Prostate gland (tissue), 2 donors: Measurements from ENCODE around the gene TSNAX. TPM values are rescaled to one million over a fixed set of nuclear protein-coding genes. Genes with fewer than 3 reads are reported as not detected.

ENCODE experiments used
- DNase-seq: peaks from one replicate; pipeline ENCODE4 v3.0.0-alpha.2; 2019; ENCODE audit warnings: low spot score
- H3K27ac ChIP-seq, 2 donors: fragments of 200-600 bp; sonication (generic); 2 replicates each; pipeline ENCODE4 v1.5.1; 2017 to 2019
- H3K27me3 ChIP-seq: fragments of 200-600 bp; sonication (generic); replicated peaks from 2 replicates; pipeline ENCODE4 v1.5.1; 2019; ENCODE audit not compliant: insufficient read depth
- H3K36me3 ChIP-seq, 2 donors: fragments of 200-600 bp; sonication (generic); 1 replicate in 1 of 2; 2 replicates in 1 of 2; pipeline versions ENCODE4 v1.5.1 to v1.8.1; 2017 to 2019
- H3K4me1 ChIP-seq: fragments of 200-600 bp; sonication (generic); replicated peaks from 2 replicates; pipeline ENCODE4 v1.5.1; 2019
- H3K4me3 ChIP-seq, 2 donors: fragments of 200-600 bp; sonication (generic); 2 replicates each; pipeline ENCODE4 v1.5.1; 2017 to 2019
- H3K9me3 ChIP-seq: fragments of 200-600 bp; sonication (generic); 2 replicates; pipeline ENCODE4 v1.5.1; 2017
- CTCF ChIP-seq, 4 experiments: fragments of 200-600 bp in 2 of 4; fragments of 450-650 bp in 2 of 4; sonication (generic) in 2 of 4; IDR thresholded peaks; 1 replicate in 3 of 4; 2 replicates in 1 of 4; pipeline ENCODE4 v1.5.1; 2016 to 2019; ENCODE audit warnings: antibody characterized with exemption in 4 of 4, mild to moderate bottlenecking in 2 of 4, moderate library complexity in 2 of 4
- POLR2A ChIP-seq: fragments of 450-650 bp; IDR thresholded peaks from one replicate; pipeline ENCODE4 v1.6.1; 2016; ENCODE audit warnings: antibody characterized with exemption, mild to moderate bottlenecking
- POLR2AphosphoS5 ChIP-seq: sonication (generic); formaldehyde crosslinking; IDR thresholded peaks from one replicate; pipeline ENCODE4 v1.6.1; 2017; ENCODE audit warnings: antibody characterized with exemption
- WGBS: methylation state at CpG from one replicate; pipeline ENCODE4 v1.1.5; 2018; 5-methylcytosine and 5-hydroxymethylcytosine counted together
- intact Hi-C: fragments of 100-400 bp; cut with DNase I; formaldehyde crosslinking; loops from one replicate; pipeline ENCODE4 v1.14.2; 2022
- total RNA-seq, 2 donors: library from RNA; depleted of rRNA; stranded (reverse); fragments of >200 nt; gene quantifications; one replicate each; pipeline ENCODE4 v1.1.0, GENCODE V29; 2016

The TSNAX gene
- total RNA-seq, 2 donors from 2014 or later = 23.5 to 41.2 TPM

- H3K4me1 ChIP-seq = no peaks in the 10 kb centered on the region
- H3K27me3 ChIP-seq = no peaks in the 10 kb centered on the region
- no peak overlapping the region for H3K4me3 ChIP-seq
- TF ChIP-seq POLR2A (no peak), CTCF (IDR thresholded peaks at IDR 0.05) (no peak), POLR2AphosphoS5 (no peak)
- intact Hi-C loops = no loop called here
- no peaks in the 10 kb centered on the region for H3K9me3 ChIP-seq
- no peak overlapping the region for H3K27ac ChIP-seq
- DNase-seq = no peak
- WGBS = 91% methylated on average over 11 of the region's 11 CpGs
- no peaks in the 10 kb centered on the region for H3K36me3 ChIP-seq
These were observed 48.6 kb downstream of the TSNAX start for GRCh38 chr1:231576804-231577718.

GRCh38 chr1:231580874-231581273 lies 52.4 kb downstream of the TSNAX start:
- DNase-seq = no peak
- no peaks in the 10 kb centered on the region for H3K4me1 ChIP-seq
- H3K9me3 ChIP-seq = no peaks in the 10 kb centered on the region
- intact Hi-C loops = no loop called here
- 78% methylated on average over 1 of the region's 1 CpG for WGBS
- no peak for TF ChIP-seq POLR2AphosphoS5
- TF ChIP-seq POLR2A = no peak
- TF ChIP-seq CTCF (IDR thresholded peaks at IDR 0.05) = no peak
- no peak overlapping the region for H3K4me3 ChIP-seq
- H3K27ac ChIP-seq = no peak overlapping the region
- H3K27me3 ChIP-seq = no peaks in the 10 kb centered on the region
- no peaks in the 10 kb centered on the region for H3K36me3 ChIP-seq

- 73% methylated on average over 2 of the region's 2 CpGs for WGBS
- intact Hi-C loops = no loop called here
- no peak overlapping the region for H3K27ac ChIP-seq
- DNase-seq = no peak
- H3K36me3 ChIP-seq = no peaks in the 10 kb centered on the region
- no peak overlapping the region for H3K4me3 ChIP-seq
- no peaks in the 10 kb centered on the region for H3K4me1 ChIP-seq
- no peaks in the 10 kb centered on the region for H3K9me3 ChIP-seq
- no peak for TF ChIP-seq POLR2A
- no peak for TF ChIP-seq POLR2AphosphoS5
- no peak for TF ChIP-seq CTCF (IDR thresholded peaks at IDR 0.05)
- H3K27me3 ChIP-seq = no peaks in the 10 kb centered on the region
These were observed 53.4 kb downstream of the TSNAX start for GRCh38 chr1:231581859-231582258.

- Histone ChIP-seq H3K9me3 (no peaks in the 10 kb centered on the region), H3K4me3 (no peak overlapping the region), H3K27ac (no peak overlapping the region), H3K27me3 (no peaks in the 10 kb centered on the region), H3K4me1 (no peaks in the 10 kb centered on the region), H3K36me3 (no peaks in the 10 kb centered on the region)
- TF ChIP-seq CTCF (IDR thresholded peaks at IDR 0.05) (no peak), POLR2A (no peak), POLR2AphosphoS5 (no peak)
- intact Hi-C loops = no loop called here
- WGBS = 95% methylated on average over 6 of the region's 6 CpGs
- DNase-seq = no peak
These were observed 54.9 kb downstream of the TSNAX start for GRCh38 chr1:231583376-231583775.

GRCh38 chr1:231584117-231584516 lies 55.6 kb downstream of the TSNAX start:
- Histone ChIP-seq H3K27me3 (no peaks in the 10 kb centered on the region), H3K4me1 (no peaks in the 10 kb centered on the region), H3K36me3 (no peaks in the 10 kb centered on the region), H3K27ac (no peak overlapping the region), H3K9me3 (no peaks in the 10 kb centered on the region), H3K4me3 (no peak overlapping the region)
- DNase-seq = no peak
- 56% methylated on average over 3 of the region's 3 CpGs for WGBS
- intact Hi-C loops = no loop called here
- no peak for TF ChIP-seq CTCF (IDR thresholded peaks at IDR 0.05)
- TF ChIP-seq POLR2A = no peak
- TF ChIP-seq POLR2AphosphoS5 = no peak
